ENCODE results near the gene PLOD3.

PLOD3 gene

GRCh38 chr7:101238226-101239182, 21.1 kb upstream of the PLOD3 start:
- no peak for DNase-seq

DNA sequence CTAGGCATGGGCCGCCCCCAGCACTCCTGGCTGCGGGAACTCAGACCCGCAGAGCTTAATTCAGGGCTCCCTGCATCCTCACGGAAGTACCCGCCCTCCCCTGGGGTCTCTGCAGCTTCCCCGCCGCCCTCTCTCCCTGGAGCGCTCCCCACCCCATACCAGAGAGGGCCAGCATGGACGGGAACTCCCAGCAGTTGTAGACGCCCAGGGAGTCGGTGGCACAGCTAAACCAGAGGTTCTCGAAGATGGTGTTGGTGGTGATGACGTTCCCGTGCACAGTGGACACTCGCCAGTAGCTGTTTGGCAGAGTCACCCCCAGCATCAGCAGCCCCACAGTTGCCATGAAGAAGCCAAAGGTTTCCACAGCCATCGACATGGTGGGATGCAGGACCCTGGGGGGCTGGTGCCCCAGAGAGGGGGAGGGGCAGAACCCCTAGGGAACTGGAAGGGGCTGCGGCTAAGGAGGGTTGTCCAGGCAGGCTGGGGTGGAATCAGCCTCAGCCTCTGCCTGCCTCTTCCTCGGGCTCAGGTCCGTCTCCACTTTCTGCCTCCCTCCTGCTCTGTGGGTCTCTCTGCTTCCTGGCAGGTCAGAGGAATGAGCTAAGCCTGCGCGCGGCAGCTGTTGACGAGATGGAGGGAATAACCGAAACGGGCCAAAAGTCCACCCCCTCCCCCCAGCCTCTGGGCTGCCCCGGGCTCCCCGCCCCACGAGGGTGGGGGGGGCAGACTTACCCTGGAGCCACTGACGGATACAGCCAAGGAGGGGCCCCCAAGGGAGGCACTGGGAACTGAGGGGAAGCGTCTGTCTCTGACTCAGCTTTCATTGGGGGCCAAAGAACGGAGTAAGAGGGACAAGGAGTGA, 20.1 kb upstream of the PLOD3 start, which contains the start of gene CLDN15:
TSS of gene CLDN15 (minus strand) at position 597 of the 862 bp plus-strand sequence. CDS start at position 376, 221 bp downstream.
- DNase-seq = no peak

- no peak for DNase-seq
These were observed 19.0 kb upstream of the PLOD3 start for GRCh38 chr7:101236292-101236835.

GRCh38 chr7:101235522-101235921, 18.1 kb upstream of the PLOD3 start:
- no peak for DNase-seq

GRCh38 chr7:101235050-101235449, 17.7 kb upstream of the PLOD3 start:
- no peak for DNase-seq

DNA sequence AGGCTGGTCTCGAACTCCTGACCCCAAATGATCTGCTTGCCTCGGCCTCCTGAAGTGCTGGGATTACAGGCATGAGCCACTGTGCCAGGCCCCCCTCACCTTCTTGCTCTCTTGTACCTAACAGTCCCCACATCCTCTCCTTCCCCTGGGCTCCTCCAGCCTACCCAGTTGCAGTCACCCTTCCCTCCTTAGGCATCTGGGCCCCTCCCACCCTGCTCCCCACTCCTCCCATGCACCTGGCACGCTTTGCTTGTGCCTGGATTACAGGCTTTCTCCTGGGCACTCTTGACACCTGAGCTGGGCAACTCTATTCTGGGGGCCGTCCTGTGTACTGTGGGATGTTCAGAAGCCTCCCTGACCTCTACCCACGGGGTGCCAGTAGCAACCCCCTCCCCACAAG, 17.3 kb upstream of the PLOD3 start:
- no peak for DNase-seq

- DNase-seq = no peak
These were observed 16.6 kb upstream of the PLOD3 start for GRCh38 chr7:101233907-101234547.

- no peak for DNase-seq
These were observed 14.9 kb upstream of the PLOD3 start for GRCh38 chr7:101232141-101232850.

DNA sequence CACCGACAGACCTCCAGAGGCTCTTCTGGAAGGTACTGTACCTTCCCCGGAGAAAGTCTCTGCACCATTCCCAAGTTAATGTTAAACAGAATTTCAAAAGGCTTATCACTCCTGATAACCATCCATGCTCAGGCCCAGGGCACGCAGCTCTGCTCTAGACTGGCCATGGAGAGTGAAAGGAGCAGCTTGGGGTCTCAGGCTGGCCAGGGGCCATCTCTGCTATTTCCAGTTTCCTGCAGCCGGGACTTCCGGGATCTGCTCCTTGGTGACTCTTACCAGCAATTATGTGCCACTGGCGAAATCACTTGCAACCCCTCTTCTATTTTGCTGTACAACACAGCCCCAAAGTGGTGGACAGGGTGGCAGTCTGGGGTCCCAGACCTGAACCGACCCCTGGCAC, 14.3 kb upstream of the PLOD3 start:
- no peak for DNase-seq

DNA sequence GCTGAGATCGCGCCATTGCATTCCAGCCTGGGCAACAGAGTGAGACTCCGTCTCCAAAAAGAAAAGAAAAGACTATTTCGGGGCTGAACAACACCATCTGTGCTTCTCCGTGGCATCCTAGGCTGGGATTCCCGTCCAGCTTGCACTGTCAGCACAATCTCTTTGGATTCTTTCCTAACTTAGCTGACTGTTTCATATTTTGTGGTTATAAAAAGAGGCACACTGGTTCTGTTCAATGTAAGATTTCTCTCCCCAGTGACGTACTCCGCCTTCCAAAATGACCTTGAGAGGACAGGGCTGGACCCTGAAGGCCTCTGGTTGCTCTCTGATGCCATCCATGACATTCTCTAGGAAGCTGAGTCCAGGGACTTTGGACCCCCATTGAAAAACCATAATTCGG, 9.3 kb upstream of the PLOD3 start:
- no peak for DNase-seq

DNA sequence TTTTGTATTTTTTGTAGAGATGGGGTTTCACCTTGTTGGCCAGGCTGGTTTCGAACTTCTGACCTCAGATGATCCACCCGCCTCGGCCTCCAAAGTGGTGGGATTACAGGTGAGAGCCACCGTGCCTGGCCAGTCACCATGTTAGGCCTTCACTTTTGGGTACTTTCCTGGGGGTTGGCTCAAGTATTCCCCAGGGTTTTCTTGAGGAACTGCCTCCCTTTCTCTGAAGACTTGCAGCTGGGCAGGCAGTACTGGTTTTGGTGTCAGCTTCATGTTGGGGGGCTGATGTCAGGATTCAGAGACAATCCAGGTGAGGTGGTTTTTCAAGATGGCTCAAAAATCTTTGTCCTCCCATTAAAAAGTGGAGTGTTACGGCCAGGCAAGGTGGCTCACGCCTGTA, 8.3 kb upstream of the PLOD3 start:
- DNase-seq = no peak

DNA sequence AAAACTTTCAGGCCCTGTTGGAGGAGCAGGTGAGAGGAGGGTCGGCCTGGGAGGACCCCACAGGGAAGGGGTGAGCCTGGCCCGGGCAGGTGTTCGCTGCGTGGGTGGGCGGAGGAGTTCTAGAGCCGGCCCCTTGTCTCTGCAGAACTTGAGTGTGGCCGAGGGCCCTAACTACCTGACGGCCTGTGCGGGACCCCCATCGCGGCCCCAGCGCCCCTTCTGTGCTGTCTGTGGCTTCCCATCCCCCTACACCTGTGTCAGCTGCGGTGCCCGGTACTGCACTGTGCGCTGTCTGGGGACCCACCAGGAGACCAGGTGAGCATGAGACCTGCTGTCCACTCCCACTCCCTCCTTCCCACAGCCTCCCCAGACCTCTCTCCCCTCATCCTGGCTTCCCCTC, 6.1 kb upstream of the PLOD3 start:
- DNase-seq = no peak

GRCh38 chr7:101222275-101222830, 5.0 kb upstream of the PLOD3 start:
- DNase-seq = no peak

GRCh38 chr7:101220295-101220694, 2.9 kb upstream of the PLOD3 start:
- no peak for DNase-seq

DNA sequence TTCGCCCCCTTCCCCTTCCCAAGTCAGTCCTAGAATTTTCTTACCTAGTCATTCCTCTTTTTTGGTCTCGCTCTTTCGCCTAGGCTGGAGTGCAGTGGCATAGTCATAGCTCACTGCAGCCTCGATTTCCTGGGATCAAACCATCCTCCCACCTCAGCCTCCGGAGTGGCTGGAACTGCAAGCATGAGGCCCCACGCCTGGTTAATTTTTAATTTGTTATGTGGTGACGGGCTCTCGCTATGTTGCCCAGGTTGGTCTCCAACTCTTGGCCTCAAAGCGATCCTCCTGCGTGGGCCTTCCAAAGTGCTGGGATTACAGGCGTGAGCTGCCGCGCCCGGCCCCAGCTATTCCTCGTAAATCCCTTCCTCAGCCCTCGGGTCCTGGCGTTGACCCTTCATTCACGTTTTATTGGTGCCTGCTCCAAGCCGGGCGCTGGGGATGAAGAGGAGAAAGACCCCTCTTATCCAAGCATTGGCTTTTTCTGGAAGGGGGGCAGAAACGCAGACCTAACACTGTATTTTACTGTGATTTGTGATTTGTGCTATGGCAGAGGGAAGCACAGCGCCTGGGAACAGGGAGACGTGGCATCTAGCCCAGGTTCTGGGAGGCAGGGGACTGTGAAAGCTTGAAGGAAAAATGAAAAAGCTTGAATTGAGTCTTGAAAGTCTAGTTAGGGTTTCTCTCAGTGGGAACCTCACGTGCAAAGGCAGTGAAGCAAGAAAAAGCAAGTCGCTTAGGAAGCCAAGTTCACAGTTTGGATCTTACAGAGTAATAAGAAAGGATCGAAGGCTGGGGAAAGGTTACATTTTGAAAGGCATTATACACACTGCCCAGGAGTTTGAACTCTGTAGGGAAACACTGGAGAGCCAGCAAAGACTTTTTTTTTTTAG, 1.1 kb upstream of the PLOD3 start:
- DNase-seq = no peak

GRCh38 chr7:101216860-101217387, 457 bp downstream of the PLOD3 start:
- DNase-seq = no peak

GRCh38 chr7:101216001-101216859, 1.2 kb downstream of the PLOD3 start:
- no peak for DNase-seq

DNA sequence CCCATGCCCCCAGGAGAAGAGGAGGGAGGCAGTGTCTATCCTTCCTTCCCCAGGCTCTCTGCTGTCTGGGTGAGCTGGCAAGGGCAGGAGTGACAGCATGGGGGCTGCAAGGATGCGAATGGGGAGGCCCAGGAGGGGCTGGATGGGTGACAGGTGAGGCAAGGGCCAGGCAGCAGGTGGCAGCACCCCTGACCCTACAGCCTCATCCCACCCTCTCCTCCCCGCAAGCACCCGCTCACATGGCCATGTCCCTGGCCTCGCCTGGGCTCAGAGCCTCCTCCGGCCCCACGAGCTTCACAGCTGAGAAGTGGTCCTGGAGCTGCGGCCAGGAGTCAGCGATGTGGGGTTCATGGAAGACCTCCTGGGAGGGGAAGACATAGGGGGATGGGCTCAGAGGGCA, 5.4 kb downstream of the PLOD3 start:
- DNase-seq = no peak

- DNase-seq = no peak
These were observed 5.9 kb downstream of the PLOD3 start for GRCh38 chr7:101211501-101211900.

GRCh38 chr7:101210143-101210542, 7.2 kb downstream of the PLOD3 start:
- DNase-seq = no peak

Measured in CD4-positive, alpha-beta T cell treated with Interferon alpha-2 for 1 hour (primary cell).